Cardiac muscle cell (in vitro differentiated cells and primary cell): ENCODE data around the gene NFAM1. TPM values are rescaled to one million over a fixed set of nuclear protein-coding genes. Genes with fewer than 3 reads are reported as not detected.

Source experiments
- DNase-seq, 2 donors: peaks; one replicate each; pipeline versions ENCODE4 v3.0.0 to v3.0.0-alpha.2; 2010 to 2017; ENCODE audit warnings: low read depth in 1 of 2, low spot score in 1 of 2
- H3K27ac ChIP-seq: fragments of 200-600 bp; sonication (generic); 2 replicates; pipeline ENCODE4 v1.5.1; 2016
- H3K27me3 ChIP-seq: fragments of 200-600 bp; sonication (generic); 2 replicates; pipeline ENCODE4 v1.6.0; 2016; ENCODE audit warnings: control low read depth
- H3K36me3 ChIP-seq: fragments of 200-600 bp; sonication (generic); 2 replicates; pipeline ENCODE4 v1.5.1; 2016; ENCODE audit warnings: control low read depth
- H3K4me1 ChIP-seq: fragments of 200-600 bp; sonication (generic); 2 replicates; pipeline ENCODE4 v1.8.1; 2017; ENCODE audit warnings: low read depth, mild to moderate bottlenecking, mixed run types
- H3K4me3 ChIP-seq: fragments of 200-600 bp; sonication (generic); 2 replicates; pipeline ENCODE4 v1.5.1; 2016; ENCODE audit warnings: mild to moderate bottlenecking
- H3K9me3 ChIP-seq: fragments of 200-600 bp; sonication (generic); 2 replicates; pipeline ENCODE4 v1.5.1; 2017; ENCODE audit warnings: low read depth, mild to moderate bottlenecking, control low read depth
- CTCF ChIP-seq: IDR thresholded peaks from 2 replicates; pipeline ENCODE4 v1.5.1; 2012; ENCODE audit warnings: low read depth, mild to moderate bottlenecking, low read length
- polyA plus RNA-seq: library from polyadenylated mRNA; unstranded; fragments of >200 nt; fragmentation: Nextera tagmentation; extraction: Ambion mirVana; gene quantifications from 2 replicates; pipeline ENCODE4 v1.2.1, GENCODE V29; 2016
- total RNA-seq: library from RNA; depleted of rRNA; stranded (reverse); fragments of >200 nt; gene quantifications from 2 replicates; pipeline ENCODE4 v1.2.3, GENCODE V29; 2016

Gene NFAM1
- total and polyA plus RNA-seq, 2 experiments from 2014 or later: 0.97 to 2.1 TPM

- Histone ChIP-seq H3K36me3 (no peaks in the 10 kb centered on the region), H3K27me3 (no peaks in the 10 kb centered on the region), H3K27ac (peak overlapping the region; percentile 61), H3K9me3 (no peaks in the 10 kb centered on the region), H3K4me3 (no peak overlapping the region), H3K4me1 (peaks cover 40% of the 10 kb centered on the region)
- TF ChIP-seq CTCF: no peak
- DNase-seq: peak in 1 of 2 donors; percentile 41
Observed at GRCh38 chr22:42412744-42413333, 19.4 kb downstream of the NFAM1 start.

- Histone ChIP-seq H3K27me3 (no peaks in the 10 kb centered on the region), H3K4me1 (peaks cover 24% of the 10 kb centered on the region), H3K9me3 (no peaks in the 10 kb centered on the region), H3K27ac (no peak overlapping the region), H3K36me3 (no peaks in the 10 kb centered on the region), H3K4me3 (no peak overlapping the region)
- no peak for DNase-seq
- TF ChIP-seq CTCF: no peak
Observed at GRCh38 chr22:42410708-42411107, 21.5 kb downstream of the NFAM1 start.

GRCh38 chr22:42408810-42409529 lies 23.2 kb downstream of the NFAM1 start:
- Histone ChIP-seq H3K27me3 (no peaks in the 10 kb centered on the region), H3K9me3 (no peaks in the 10 kb centered on the region), H3K4me1 (peaks cover 13% of the 10 kb centered on the region), H3K4me3 (no peak overlapping the region), H3K36me3 (no peaks in the 10 kb centered on the region), H3K27ac (no peak overlapping the region)
- TF ChIP-seq CTCF: no peak
- no peak for DNase-seq

- H3K27ac ChIP-seq: no peak overlapping the region
- DNase-seq: no peak
- H3K9me3 ChIP-seq: no peaks in the 10 kb centered on the region
- H3K4me1 ChIP-seq: peaks cover 11% of the 10 kb centered on the region
- H3K36me3 ChIP-seq: no peaks in the 10 kb centered on the region
- no peaks in the 10 kb centered on the region for H3K27me3 ChIP-seq
- no peak overlapping the region for H3K4me3 ChIP-seq
- TF ChIP-seq CTCF: no peak
Observed at GRCh38 chr22:42408276-42408675, 23.9 kb downstream of the NFAM1 start.

GRCh38 chr22:42404266-42404665 lies 27.9 kb downstream of the NFAM1 start:
- Histone ChIP-seq H3K27ac (no peak overlapping the region), H3K36me3 (no peaks in the 10 kb centered on the region), H3K4me1 (no peaks in the 10 kb centered on the region), H3K9me3 (no peaks in the 10 kb centered on the region), H3K27me3 (no peaks in the 10 kb centered on the region), H3K4me3 (no peak overlapping the region)
- no peak for DNase-seq
- TF ChIP-seq CTCF: no peak
